Stimulated activated CD4-positive, alpha-beta T cell treated with anti-CD3 and anti-CD28 coated beads, TNF-alpha, amount 100 ng/mL, for 48 hours (primary cell): ENCODE measurements around the gene SIRT2.
"Not testable (repeated sequence)": the region's sequence is repeated elsewhere in the genome, so short reads cannot be mapped to it uniquely, and the experiment has no call there.

Experiments used
- DNase-seq, 3 donors: peaks; one replicate each; pipeline ENCODE4 v3.0.0-alpha.2; 2020; ENCODE audit warnings: low read depth in 3 of 3

The SIRT2 gene

GRCh38 chr19:38869160-38869835, 30.1 kb downstream of the SIRT2 start:
- no peak for DNase-seq

- DNase-seq: no peak
These were observed 30.9 kb downstream of the SIRT2 start for GRCh38 chr19:38868551-38868950.

- DNase-seq: no peak
These were observed 32.1 kb downstream of the SIRT2 start for GRCh38 chr19:38867171-38867780.

GRCh38 chr19:38862321-38863059, 36.9 kb downstream of the SIRT2 start:
- no peak for DNase-seq

- no peak for DNase-seq
These were observed 38.0 kb downstream of the SIRT2 start for GRCh38 chr19:38861368-38861767.

GRCh38 chr19:38859631-38860204, 39.7 kb downstream of the SIRT2 start:
- DNase-seq: not testable (repeated sequence)

- DNase-seq: no peak
These were observed 42.6 kb downstream of the SIRT2 start for GRCh38 chr19:38856813-38857212.

GRCh38 chr19:38855751-38856150, 43.7 kb downstream of the SIRT2 start:
- not testable (repeated sequence) for DNase-seq

- DNase-seq: not testable (repeated sequence)
These were observed 44.5 kb downstream of the SIRT2 start for GRCh38 chr19:38854961-38855360.

- no peak for DNase-seq
These were observed 46.2 kb downstream of the SIRT2 start for GRCh38 chr19:38853214-38853613.

- peak in 1 of 3 donors; percentile 50 for DNase-seq
These were observed 47.0 kb downstream of the SIRT2 start for GRCh38 chr19:38852231-38853044.

GRCh38 chr19:38851622-38852230, 47.7 kb downstream of the SIRT2 start:
- DNase-seq: peak; percentile 82 to 96 (median 86)

- DNase-seq: no peak
These were observed 48.3 kb downstream of the SIRT2 start for GRCh38 chr19:38850976-38851621.

- peak in 2 of 3 donors; percentile 97 to 99 for DNase-seq
These were observed 48.9 kb downstream of the SIRT2 start for GRCh38 chr19:38850436-38850975.

GRCh38 chr19:38849860-38850435, 49.5 kb downstream of the SIRT2 start, which contains the start of gene HNRNPL:
TSS of gene HNRNPL (minus strand) at chr19:38849986. CDS start at chr19:38849966, 20 bp downstream.
- DNase-seq: peak; percentile 97 to 99 (median 98)

- peak; percentile 97 to 98 (median 97) for DNase-seq
These were observed 50.1 kb downstream of the SIRT2 start for GRCh38 chr19:38849147-38849859.

GRCh38 chr19:38848299-38849146, 50.9 kb downstream of the SIRT2 start:
- no peak for DNase-seq

- DNase-seq: no peak
These were observed 53.3 kb downstream of the SIRT2 start for GRCh38 chr19:38846097-38846496.
